SU-DHL-6 (cell line): ENCODE measurements around the gene PANX2.

ENCODE experiments used
- EZH2phosphoT487 ChIP-seq: fragments of 200-600 bp; sonication (generic), shearing (Covaris generic); conservative IDR thresholded peaks from 2 replicates; pipeline ENCODE4 v1.6.1; 2018; ENCODE audit warnings: mild to moderate bottlenecking, antibody characterized with exemption, low read length, moderate library complexity, mixed read lengths
- TF ChIP-seq, protein P1 (sequence below): fragments of 200-600 bp; sonication (generic); IDR thresholded peaks from one replicate; pipeline ENCODE4 v1.5.1; 2017; ENCODE audit warnings: antibody characterized with exemption, mild to moderate bottlenecking, low read length, moderate library complexity; ENCODE audit not compliant: insufficient read depth, poor library complexity, severe bottlenecking

DNA sequence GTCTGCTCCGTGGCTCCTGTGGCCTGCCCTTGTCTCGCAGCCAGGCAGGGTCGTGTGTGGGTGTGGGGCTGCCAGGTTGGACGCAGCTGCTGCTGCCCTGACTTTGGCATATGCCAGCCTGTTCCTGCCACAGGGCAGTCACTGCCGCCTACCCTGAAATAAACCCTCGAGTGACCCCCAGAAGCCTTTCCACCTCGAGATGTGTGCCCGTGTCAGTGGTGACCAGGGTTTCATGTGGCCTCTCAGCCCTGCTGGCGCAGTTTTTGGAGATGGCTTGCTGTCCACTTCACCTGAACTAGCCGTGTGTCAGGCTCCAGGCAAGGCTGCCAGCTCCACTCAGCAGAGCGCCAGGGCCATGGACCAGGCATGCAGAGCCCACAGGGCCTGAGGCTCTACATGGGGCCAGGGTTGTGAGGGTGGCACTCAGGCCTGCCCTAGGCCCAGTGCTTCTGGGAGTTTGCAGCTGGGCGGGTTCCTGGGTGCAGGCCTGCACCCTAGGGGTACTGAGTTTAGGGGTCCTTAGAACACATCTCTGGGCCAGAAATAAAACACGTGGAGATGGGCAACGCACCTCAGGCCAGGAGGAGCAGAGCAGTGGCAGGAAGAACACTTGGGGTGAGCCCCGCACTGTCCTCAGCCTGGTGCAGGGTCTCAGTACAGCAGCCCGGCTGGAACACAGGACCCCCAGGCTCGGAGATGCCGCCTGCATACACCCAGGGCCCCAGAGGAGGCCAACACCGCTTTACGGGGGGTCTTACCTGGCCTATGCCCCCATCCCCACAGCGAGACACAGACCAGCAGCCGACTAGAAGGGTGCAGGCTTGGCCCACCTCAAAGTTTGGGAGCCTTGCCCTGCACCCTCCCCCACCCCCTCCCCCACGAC lies 8.8 kb upstream of the PANX2 start:
- TF ChIP-seq, protein P1, sequence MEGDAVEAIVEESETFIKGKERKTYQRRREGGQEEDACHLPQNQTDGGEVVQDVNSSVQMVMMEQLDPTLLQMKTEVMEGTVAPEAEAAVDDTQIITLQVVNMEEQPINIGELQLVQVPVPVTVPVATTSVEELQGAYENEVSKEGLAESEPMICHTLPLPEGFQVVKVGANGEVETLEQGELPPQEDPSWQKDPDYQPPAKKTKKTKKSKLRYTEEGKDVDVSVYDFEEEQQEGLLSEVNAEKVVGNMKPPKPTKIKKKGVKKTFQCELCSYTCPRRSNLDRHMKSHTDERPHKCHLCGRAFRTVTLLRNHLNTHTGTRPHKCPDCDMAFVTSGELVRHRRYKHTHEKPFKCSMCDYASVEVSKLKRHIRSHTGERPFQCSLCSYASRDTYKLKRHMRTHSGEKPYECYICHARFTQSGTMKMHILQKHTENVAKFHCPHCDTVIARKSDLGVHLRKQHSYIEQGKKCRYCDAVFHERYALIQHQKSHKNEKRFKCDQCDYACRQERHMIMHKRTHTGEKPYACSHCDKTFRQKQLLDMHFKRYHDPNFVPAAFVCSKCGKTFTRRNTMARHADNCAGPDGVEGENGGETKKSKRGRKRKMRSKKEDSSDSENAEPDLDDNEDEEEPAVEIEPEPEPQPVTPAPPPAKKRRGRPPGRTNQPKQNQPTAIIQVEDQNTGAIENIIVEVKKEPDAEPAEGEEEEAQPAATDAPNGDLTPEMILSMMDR, result no peak
- TF ChIP-seq EZH2phosphoT487, result no peak
